Stimulated activated CD4-positive, alpha-beta T cell treated with anti-CD3 and anti-CD28 coated beads, Interleukin-2, amount 100 ng/mL, for 24 hours (primary cell): Measurements from ENCODE around the gene MAPK9.
"Not testable (repeated sequence)": the region's sequence is repeated elsewhere in the genome, so short reads cannot be mapped to it uniquely, and the experiment has no call there.

Experiments used
- DNase-seq, 2 donors: peaks; one replicate each; pipeline ENCODE4 v3.0.0-alpha.2; 2020

The MAPK9 gene

DNA sequence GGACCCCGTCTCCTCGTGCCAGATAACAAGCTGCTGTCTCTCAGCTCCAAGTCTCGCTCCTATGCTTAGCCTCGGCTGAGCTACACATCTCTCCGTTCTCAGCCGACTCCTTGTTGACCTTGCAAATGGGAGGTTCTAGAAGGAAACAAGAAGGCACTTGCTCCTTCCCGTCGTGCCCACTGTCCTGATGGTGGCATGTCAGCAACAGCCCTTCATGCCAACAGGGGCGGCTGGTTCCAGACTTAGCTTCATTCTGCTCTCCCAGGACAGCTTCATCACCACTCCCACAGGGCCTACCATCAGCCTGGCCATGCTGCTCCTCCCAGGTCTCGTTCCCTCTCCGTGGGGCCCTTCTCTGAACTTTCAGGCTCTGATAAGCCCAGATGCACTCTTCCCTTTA lies 69.8 kb downstream of the MAPK9 start:
- no peak for DNase-seq

DNA sequence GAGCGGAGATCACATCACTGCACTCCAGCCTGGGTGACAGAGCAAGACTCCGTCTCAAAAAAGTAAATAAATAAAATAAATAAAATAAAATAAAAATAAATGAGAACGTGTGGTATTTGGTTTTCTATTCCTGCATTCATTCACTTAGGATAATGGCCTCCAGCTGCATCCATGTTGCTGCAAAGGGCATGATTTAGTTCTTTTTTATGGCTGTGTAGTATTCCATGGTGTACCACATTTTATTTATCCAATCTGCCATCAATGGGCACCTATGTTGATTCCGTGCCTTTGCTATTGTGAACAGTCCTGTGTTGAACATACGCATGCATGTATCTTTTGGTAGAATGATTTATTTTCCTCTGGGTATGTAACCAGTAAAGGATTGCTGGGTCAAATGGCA lies 74.1 kb downstream of the MAPK9 start:
- no peak for DNase-seq

DNA sequence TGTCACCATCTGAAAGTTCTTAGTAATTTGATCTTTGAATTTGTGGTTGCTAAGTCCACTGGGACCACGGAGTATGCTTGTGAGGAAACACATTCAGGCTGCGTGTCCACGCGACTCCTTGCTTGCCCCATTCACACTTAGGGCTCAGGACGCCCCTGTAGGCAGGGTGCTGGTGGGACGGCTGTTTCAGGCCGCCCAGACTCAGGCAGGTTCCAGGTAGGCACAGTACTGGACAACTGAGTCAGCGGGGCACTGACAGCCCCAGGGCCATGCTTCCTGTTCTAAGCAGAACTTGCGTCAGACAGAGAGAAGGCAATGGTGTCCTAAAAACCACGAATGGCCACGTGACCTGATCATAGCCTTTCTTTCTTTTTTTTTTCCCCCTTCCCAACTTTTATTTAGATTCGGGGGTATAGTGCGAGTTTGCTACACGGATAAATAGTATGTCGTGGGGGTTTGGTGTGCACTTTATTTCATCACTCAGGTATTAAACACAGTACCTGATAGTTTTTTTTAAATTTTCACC lies 75.2 kb downstream of the MAPK9 start:
- no peak for DNase-seq

GRCh38 chr5:180215783-180216630 lies 75.9 kb downstream of the MAPK9 start:
- no peak for DNase-seq

- no peak for DNase-seq
Observed at GRCh38 chr5:180214870-180215770, 76.8 kb downstream of the MAPK9 start.

- DNase-seq, result no peak
Observed at GRCh38 chr5:180213657-180214207, 78.2 kb downstream of the MAPK9 start.

DNA sequence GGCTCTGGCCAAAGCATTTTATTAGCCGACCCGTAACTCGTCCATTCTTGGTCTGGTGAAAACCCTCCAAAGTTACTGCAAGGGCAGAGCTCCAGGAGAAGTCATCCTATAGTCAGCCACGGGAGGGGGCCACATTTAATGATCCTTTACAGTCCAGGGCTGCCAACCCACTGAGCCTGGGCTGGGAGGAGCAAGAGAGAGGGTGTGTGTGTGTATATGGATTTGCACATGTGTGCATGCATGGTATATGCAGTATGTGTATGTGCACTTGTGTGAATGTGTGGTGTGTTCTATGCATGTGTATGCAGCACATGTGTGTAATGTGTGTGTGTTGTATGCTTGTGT lies 78.7 kb downstream of the MAPK9 start:
- no peak for DNase-seq

- DNase-seq, result no peak
Observed at GRCh38 chr5:180212363-180213255, 79.3 kb downstream of the MAPK9 start.

DNA sequence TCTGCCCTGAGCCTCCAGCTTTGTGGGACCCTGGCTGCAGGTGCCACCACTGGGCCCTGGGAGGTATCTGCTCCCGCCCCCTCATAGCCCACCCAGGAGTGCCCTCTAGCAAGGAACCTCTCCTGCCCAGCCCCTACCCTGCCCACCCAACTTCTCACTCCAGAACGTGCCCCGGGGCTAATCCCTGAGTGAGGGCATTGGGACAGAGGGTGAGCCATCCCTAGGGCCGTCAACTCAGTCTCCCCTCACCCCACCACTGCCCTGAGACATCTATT lies 80.2 kb downstream of the MAPK9 start:
- DNase-seq, result no peak

DNA sequence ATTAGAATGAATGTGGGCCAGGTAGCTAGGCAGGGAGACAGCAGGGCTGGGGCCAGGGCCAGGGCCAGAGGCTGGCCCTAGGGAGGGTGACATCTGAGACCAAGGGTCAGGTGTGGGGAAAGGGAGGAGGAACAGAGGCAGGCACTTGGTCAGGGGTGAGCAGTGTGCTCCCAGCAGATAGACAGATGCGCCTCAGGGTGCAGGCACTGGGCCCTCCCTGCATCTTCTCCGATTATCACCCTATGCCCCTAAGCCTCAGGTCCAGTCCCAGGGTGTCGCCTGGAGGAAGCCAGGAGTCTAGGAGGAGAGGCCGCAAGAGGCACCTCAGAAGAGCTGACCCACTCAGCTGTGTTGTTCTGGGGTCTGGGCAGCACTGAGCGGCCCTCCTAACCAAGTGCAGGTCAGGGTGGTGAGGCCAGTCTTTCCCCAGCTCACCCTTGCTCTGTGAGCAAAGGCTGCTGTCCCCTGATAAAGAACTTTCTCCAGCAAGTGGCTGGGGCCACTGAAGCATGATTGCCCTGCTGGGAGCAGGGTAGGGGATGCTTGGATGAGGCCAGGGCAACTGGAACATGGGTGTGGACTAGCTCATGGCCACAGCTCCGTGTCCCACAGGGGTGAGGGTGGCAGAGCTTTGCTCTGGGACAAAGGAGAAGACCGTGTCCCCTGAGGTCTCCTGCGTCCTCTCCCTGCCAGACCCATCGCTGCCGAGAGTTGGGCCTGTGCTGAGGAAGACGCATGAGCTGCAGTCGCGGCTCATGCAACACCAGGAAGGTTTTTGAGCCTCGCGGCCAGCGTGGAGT lies 80.7 kb downstream of the MAPK9 start:
- DNase-seq, result no peak

- not testable (repeated sequence) for DNase-seq
Observed at GRCh38 chr5:180210077-180210476, 81.8 kb downstream of the MAPK9 start.

GRCh38 chr5:180209137-180209581 lies 82.7 kb downstream of the MAPK9 start, which contains the start of gene RASGEF1C:
RASGEF1C (minus strand) TSS chr5:180209211; CDS start chr5:180138052, 71,159 bp downstream.
- DNase-seq, result peak; percentile 68 to 78

DNA sequence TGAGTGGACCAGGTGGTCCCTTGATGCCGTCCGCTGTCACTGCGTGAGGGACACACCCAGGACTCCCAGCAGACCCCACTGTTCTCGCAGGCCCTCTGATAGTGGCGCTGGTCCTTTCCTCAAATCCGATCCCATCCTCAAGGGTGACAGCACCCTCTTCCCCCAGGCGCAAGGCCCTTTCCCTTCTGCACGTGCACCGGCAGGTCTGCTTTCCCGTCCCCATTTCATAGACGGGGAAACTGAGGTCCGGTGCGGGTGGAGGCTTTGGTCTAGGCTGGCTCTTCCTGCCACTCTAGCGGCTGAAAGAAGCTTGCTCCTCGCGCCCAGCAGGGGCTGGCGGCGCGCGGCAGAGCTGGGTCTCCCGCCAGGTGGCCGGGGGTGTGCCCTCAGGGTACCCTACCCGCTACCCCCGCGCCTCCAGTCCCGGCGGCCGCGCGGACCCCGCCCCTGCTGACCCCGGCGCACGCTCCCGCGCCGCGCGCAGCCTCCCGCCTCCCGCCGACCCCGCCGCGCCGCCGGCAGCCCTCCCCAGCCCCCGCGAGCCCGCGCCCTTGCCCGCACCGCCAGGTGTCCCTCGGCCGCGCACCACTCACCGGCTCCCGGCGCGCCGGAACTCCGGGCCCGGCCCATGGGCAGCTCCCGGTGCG lies 83.3 kb downstream of the MAPK9 start:
- DNase-seq, result no peak

GRCh38 chr5:180208038-180208434 lies 83.8 kb downstream of the MAPK9 start:
- DNase-seq, result no peak

DNA sequence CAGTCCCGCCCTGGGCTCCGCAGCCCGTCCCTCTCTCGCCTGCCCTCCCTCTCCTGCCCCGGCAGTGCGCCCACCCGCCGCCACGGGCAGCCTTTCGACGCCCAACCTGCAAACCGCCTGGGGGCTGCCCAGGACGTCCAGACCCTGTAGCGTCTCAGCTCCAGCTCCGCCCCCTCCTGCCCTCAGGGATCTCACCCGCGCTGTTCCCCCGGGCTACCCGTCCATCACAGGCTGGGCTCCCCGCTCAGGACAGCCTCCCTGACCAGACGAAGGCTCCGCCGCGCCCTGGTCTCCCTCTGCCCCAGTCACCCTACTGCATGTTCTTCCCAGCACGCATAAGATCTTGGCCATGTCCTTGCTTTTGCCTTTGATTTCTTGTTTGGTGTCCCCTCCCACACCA lies 84.3 kb downstream of the MAPK9 start:
- no peak for DNase-seq

GRCh38 chr5:180206993-180207392 lies 84.9 kb downstream of the MAPK9 start:
- DNase-seq, result no peak

DNA sequence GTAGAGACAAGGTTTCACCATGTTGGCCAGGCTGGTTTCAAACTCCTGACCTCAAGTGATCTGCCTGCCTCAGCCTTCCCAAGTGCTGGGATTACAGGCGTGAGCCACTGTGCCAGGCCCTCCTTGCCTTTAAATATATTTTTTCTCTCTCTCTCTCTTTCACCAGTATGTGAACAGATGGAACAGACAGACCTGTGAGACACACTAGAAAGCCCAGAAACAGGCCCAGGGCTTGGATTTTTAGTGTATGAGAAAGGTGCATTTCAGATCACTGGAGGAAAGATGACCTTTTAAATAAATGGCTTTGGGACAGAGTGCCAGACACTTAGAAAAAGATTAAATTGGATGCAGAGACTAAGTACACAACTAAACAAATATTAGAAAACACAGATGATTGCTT lies 86.0 kb downstream of the MAPK9 start:
- no peak for DNase-seq

- no peak for DNase-seq
Observed at GRCh38 chr5:180204276-180204819, 87.5 kb downstream of the MAPK9 start.

DNA sequence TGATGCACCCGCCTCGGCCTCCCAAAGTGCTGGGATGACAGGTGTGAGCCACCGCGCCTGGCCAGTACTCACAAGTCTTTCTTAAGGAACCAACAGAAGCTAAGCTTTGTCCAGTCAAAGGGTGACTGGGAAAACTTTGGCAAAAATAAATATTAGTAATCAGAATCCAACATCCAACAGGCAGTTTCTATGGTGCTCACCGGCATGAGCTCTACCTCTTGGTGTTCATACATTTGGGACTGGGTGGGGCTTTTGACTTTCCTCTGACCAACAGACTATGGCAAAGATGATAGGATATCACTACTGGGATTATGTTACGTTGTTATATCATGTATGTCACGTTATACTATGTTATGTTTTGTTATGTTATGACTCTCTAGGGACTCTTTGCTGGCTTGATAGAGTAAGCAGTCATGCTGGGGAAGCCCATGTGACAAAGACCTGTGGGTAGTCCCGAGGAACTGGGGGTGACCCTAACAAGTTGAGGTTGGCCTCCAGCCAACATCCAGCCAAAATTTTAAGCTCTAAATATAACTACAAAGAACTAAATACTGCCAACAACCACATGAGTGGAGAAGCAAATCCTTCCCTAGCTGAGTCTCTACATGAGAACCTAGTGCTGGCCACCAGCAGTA lies 88.8 kb downstream of the MAPK9 start:
- DNase-seq, result no peak
